Fibroblast of lung (primary cell): ENCODE measurements around the gene MRFAP1L1.

Experiments
- CTCF ChIP-seq, 2 donors: IDR thresholded peaks in 1 of 2; conservative IDR thresholded peaks in 1 of 2; 1 replicate in 1 of 2; 2 replicates in 1 of 2; pipeline ENCODE4 v1.5.1; 2011 to 2012; ENCODE audit warnings: low read length in 2 of 2, control low read depth in 1 of 2, inconsistent platforms in 1 of 2, low read depth in 1 of 2, mild to moderate bottlenecking in 1 of 2
- EZH2 ChIP-seq: IDR thresholded peaks from 2 replicates; pipeline ENCODE4 v1.5.1; 2012; ENCODE audit warnings: low read length, control low read depth, mild to moderate bottlenecking; ENCODE audit errors: missing control alignments

DNA sequence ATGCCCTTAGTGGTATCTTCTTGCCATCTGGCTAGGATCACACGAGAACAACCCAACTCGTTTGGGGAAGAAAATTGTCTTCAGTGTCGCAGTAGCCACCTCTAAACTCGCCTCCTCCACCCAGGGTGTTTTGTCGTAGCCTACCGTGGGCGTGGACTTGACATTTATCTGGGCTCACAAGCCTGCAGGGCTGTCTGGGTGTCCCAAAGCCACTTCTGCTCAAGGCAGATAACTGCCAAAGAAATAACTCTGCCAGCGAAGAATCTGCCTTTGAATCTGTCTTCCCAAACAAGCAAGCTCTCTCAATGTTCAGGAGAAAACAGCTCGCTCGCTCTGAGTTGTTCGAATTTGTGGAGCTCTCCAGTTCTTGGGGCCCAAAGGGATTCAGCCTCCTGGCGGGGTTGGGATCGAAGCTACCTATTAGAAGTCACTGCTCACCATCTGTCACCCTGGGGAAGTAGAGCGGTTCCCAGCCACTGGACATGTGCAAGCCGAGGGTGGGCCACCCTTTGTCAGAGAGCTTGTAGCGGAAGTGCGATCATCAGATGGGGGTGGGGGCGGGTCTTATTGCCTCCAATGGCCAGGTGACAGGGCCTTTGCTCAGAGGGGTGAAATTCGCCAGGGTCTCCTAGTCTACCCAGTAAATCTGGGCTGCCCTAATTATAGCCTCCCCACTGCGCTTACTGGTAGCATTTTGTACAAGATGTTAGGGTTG lies 21.1 kb upstream of the MRFAP1L1 start:
- no peak for TF ChIP-seq CTCF (conservative IDR thresholded peaks at IDR 0.05 in 1 of 2, IDR thresholded peaks at IDR 0.05 in 1 of 2; ENCODE audit: low read depth in 1 of 2, low read length in 2 of 2)
- TF ChIP-seq EZH2 = no peak
